ENCODE results near the gene PRSS21. TPM values are rescaled to one million over a fixed set of nuclear protein-coding genes. Genes with fewer than 3 reads are reported as not detected.
A peak's percentile ranks its signal among the peaks of the same experiment; 100 is the strongest.

The PRSS21 gene
- total and polyA plus RNA-seq, 4 donors: not detected

DNA sequence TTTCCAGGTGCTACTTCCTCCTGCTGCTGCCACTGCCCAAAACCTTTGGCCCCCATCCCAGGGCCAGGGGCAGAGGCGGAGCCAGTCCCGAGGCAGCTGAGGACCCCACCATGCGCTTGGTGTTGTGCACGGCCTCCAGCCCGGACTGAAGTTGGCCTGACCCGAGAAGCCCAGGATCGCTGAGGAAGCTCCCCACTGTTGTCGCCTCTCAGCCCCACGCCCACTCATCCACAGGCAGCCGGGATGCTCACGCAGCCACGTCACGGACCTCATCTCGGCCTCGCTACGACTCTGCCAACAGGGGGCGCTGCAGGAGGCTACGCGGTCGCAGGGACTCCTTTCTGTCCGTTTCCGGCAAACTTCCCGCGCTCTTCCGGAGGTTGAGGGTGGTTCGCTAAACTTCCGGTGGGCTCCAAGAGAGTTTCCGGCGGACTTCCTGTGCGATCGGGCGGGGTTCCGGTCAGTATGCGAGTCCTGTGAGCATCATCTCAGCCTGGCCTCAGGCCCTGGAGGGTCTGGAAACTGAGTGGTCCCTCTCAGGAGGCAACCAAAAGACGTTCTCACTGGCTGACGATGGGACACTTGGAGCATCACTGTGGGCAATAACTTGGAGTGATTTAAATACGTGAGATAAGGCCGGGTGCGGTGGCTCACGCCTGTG is 25.4 kb downstream of the PRSS21 start:
- ATAC-seq (ENCODE audit: low FRiP score): no peak
- no peak overlapping the region for H3K4me3 ChIP-seq (ENCODE audit: low read length in 2 of 2)
- no peaks in the 10 kb centered on the region for H3K4me1 ChIP-seq (ENCODE audit: control insufficient read depth in 1 of 2, insufficient read depth in 2 of 2, low read length in 2 of 2)
- 28 to 42% methylated on average over 40 of the region's 40 CpGs for WGBS, 2 donors
- H3K27me3 ChIP-seq (ENCODE audit: control insufficient read depth in 1 of 2, insufficient read depth in 2 of 2, low read length in 1 of 2): no peaks in the 10 kb centered on the region
- intact Hi-C loops (cut with DNase I): no loop called here
- H3K9me3 ChIP-seq (ENCODE audit: control insufficient read depth, low read length): peaks cover 1% of the 10 kb centered on the region
- no peak overlapping the region for H3K27ac ChIP-seq (ENCODE audit: low read depth in 1 of 2, low read length in 2 of 2)
- no peaks in the 10 kb centered on the region for H3K36me3 ChIP-seq (ENCODE audit: control insufficient read depth in 1 of 2, insufficient read depth in 2 of 2, low read length in 1 of 2)
- peak in 1 of 2 donors; percentile 87 for DNase-seq

DNA sequence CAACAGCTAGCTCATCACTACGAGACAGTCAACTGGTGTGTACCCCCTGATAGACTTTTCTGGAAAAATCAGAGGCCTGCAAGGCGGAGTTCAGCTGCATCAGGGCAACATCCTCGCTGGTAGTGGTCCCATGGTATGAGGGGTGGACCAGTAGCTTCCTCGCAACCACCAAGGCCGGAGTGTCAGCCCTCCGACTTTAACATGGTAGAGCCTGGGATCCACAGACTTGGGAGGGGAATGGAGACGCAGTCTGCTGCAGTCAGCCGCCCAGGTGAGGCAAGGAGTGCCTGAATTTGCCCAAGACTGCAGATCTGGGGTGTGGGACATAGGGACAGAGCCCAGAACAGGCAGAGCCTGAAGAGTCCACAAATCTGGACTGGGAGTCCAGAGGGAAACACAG is 26.5 kb downstream of the PRSS21 start:
- Histone ChIP-seq H3K36me3 (ENCODE audit: control insufficient read depth in 1 of 2, insufficient read depth in 2 of 2, low read length in 1 of 2) (no peaks in the 10 kb centered on the region), H3K9me3 (ENCODE audit: control insufficient read depth, low read length) (peaks cover 1% of the 10 kb centered on the region), H3K4me3 (ENCODE audit: low read length in 2 of 2) (no peak overlapping the region), H3K27me3 (ENCODE audit: control insufficient read depth in 1 of 2, insufficient read depth in 2 of 2, low read length in 1 of 2) (no peaks in the 10 kb centered on the region), H3K4me1 (ENCODE audit: control insufficient read depth in 1 of 2, insufficient read depth in 2 of 2, low read length in 2 of 2) (no peaks in the 10 kb centered on the region), H3K27ac (ENCODE audit: low read depth in 1 of 2, low read length in 2 of 2) (no peak overlapping the region)
- 81% methylated on average over 8 of the region's 8 CpGs for WGBS, 2 donors
- intact Hi-C loops (cut with DNase I): no loop called here
- ATAC-seq (ENCODE audit: low FRiP score) (no peak), DNase-seq (no peak)

DNA sequence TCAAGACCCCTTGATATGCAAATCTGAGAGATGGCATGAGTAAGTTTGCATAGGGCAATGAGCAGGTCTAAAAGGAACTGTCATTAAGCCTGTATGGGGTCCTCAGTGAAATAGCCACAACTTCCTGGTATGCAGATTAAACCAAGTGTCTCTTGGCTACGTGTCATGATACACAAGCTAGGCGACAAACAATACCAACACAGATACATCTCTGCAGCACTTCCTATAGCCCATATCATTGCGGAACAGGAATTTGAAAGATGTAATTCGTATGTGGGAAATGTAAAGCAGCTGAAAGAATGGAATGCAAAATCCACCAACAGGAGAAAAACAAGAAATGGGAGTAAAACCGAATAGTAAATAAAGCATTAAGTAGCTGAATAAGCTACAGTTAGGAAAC is 28.1 kb downstream of the PRSS21 start:
- Histone ChIP-seq H3K4me3 (ENCODE audit: low read length in 2 of 2) (no peak overlapping the region), H3K9me3 (ENCODE audit: control insufficient read depth, low read length) (peaks cover 1% of the 10 kb centered on the region), H3K36me3 (ENCODE audit: control insufficient read depth in 1 of 2, insufficient read depth in 2 of 2, low read length in 1 of 2) (no peaks in the 10 kb centered on the region), H3K27ac (ENCODE audit: low read depth in 1 of 2, low read length in 2 of 2) (no peak overlapping the region), H3K4me1 (ENCODE audit: control insufficient read depth in 1 of 2, insufficient read depth in 2 of 2, low read length in 2 of 2) (no peaks in the 10 kb centered on the region), H3K27me3 (ENCODE audit: control insufficient read depth in 1 of 2, insufficient read depth in 2 of 2, low read length in 1 of 2) (no peaks in the 10 kb centered on the region)
- ATAC-seq (ENCODE audit: low FRiP score) (no peak), DNase-seq (no peak)
- intact Hi-C loops (cut with DNase I): no loop called here
- WGBS, 2 donors: 60 to 66% methylated on average over 5 of the region's 5 CpGs

DNA sequence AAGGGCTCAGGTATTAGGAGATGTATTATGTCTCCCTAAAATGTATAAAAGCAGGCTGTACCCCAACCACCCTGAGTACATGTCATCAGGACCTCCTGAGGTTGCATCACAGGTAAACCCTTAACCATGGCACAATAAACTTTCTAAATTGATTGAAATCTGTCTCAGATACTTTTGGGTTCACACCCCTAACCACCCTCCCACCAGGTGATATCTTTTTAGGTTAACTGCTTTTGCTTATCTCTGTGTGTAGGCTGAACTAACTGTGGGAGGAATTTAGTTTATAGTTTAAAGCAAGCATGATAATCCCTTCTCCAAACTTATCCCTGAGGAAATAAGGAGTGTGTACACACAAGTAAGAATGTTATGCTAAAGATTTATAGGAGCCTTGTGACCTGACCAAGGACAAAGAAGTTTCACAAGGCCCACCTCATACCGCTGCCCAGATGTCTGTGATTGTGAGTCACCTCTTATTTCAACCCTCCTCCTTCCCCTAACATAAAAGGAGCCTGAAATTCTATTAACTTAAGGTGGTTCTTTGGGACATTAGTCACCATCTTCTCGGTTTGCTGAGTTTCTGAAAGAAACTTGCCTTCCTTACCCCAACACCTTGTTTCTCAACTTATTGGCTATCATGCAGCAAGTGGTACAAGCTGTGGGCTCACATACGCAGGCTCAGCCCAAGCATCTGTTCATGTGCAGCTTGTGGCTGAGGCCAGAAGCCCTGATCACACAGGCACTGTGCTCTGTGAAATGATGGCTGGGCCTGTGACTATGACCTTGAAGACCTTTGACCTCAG is 29.7 kb downstream of the PRSS21 start:
- intact Hi-C loops (cut with DNase I): no loop called here

DNA sequence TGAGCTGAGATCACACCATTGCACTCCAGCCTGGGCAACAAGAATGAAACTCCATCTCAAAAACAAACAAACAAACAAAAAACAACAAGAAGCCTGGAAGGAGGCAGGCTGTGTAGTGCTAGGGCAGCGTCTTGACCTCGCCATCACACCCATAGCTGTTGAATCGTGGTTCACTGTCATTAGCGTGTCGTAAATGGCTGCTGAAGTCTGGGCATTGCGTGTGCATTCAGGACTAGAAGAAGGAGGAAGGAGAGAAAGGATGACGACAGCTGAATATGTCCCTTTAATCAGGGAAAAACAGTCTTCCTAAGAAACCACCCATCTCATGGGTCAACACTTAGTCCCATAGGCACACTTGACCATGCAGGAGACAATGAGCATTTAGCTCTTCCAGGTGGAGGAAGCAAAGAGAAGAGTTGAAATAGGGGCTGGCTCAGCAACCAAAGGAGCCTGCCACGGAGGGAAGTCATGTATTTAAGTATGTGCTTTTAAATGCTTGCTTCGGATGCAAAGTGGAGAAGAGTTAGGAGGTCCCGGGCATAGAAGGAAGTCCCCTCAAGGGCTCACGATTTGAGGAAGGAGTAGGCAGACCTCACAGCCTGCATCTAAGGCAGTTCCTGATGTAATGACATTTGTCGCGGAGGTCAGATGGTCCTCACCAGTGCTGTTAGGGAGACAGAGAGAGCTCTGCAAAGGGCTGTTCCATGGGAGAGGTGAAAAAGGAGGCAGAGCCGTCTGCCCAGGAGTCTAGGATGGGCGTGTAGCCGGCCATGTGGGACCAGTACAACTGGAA is 32.1 kb downstream of the PRSS21 start:
- Histone ChIP-seq H3K9me3 (ENCODE audit: control insufficient read depth, low read length) (peaks cover 1% of the 10 kb centered on the region), H3K4me1 (ENCODE audit: control insufficient read depth in 1 of 2, insufficient read depth in 2 of 2, low read length in 2 of 2) (no peaks in the 10 kb centered on the region), H3K36me3 (ENCODE audit: control insufficient read depth in 1 of 2, insufficient read depth in 2 of 2, low read length in 1 of 2) (no peaks in the 10 kb centered on the region), H3K27me3 (ENCODE audit: control insufficient read depth in 1 of 2, insufficient read depth in 2 of 2, low read length in 1 of 2) (peaks cover 0 to 2% of the 10 kb centered on the region in 2 donors), H3K27ac (ENCODE audit: low read depth in 1 of 2, low read length in 2 of 2) (no peak overlapping the region), H3K4me3 (ENCODE audit: low read length in 2 of 2) (no peak overlapping the region)
- DNase-seq: no peak
- 70 to 78% methylated on average over 16 of the region's 16 CpGs for WGBS, 2 donors
- ATAC-seq (ENCODE audit: low FRiP score): no peak
- intact Hi-C loops (cut with DNase I): no loop called here

More for the DNA sequence above, 29.7 kb downstream of the PRSS21 start:
- 47 to 58% methylated on average over 3 of the region's 3 CpGs for WGBS, 2 donors
- Histone ChIP-seq H3K27me3 (ENCODE audit: control insufficient read depth in 1 of 2, insufficient read depth in 2 of 2, low read length in 1 of 2) (no peaks in the 10 kb centered on the region), H3K4me3 (ENCODE audit: low read length in 2 of 2) (no peak overlapping the region), H3K4me1 (ENCODE audit: control insufficient read depth in 1 of 2, insufficient read depth in 2 of 2, low read length in 2 of 2) (no peaks in the 10 kb centered on the region), H3K27ac (ENCODE audit: low read depth in 1 of 2, low read length in 2 of 2) (no peak overlapping the region), H3K36me3 (ENCODE audit: control insufficient read depth in 1 of 2, insufficient read depth in 2 of 2, low read length in 1 of 2) (no peaks in the 10 kb centered on the region), H3K9me3 (ENCODE audit: control insufficient read depth, low read length) (peaks cover 1% of the 10 kb centered on the region)
- DNase-seq (no peak), ATAC-seq (ENCODE audit: low FRiP score) (no peak)

DNA sequence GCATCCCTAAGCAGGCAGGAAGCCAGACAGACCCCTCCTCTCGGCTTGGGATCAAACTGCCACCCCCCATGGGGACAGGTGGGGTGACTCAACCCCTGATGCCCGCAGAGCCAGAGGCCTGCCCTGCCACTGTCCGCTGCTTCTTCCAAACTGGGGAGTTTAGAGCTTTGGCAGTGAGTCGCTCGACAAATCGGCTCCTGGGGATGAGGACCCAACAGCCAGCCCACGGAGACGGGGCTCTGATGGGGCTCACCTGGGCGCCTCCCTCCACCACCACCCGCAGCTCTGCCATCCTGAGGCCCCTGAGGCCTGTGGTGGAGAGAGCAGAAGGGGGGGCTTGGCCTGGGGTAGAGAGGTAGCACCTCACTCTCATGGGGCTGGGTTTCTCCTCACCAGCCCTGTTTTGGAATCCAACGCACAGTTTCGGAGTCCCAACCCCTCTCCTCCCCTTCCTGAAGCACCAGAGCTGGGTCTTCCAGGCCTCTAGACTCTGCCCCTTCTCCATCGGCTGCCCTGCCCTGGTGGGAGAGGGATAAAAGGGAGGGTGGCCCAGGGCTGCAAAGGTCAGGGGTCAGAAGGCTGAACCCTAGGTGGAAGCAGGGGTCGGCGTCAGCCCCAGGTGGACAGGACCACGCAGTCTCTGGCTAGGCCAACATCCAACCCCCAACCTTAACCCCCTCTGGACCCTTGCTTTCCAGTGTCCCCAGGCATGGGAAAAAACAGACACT is 35.1 kb downstream of the PRSS21 start:
- WGBS, 2 donors: 86 to 87% methylated on average over 16 of the region's 16 CpGs
- intact Hi-C loops (cut with DNase I): no loop called here
- no peak overlapping the region for H3K4me3 ChIP-seq (ENCODE audit: low read length in 2 of 2)
- ATAC-seq (ENCODE audit: low FRiP score) (no peak), DNase-seq (no peak)
- H3K4me1 ChIP-seq (ENCODE audit: control insufficient read depth in 1 of 2, insufficient read depth in 2 of 2, low read length in 2 of 2): no peaks in the 10 kb centered on the region
- no peak overlapping the region for H3K27ac ChIP-seq (ENCODE audit: low read depth in 1 of 2, low read length in 2 of 2)
- peaks cover under 1% of the 10 kb centered on the region for H3K9me3 ChIP-seq (ENCODE audit: control insufficient read depth, low read length)
- H3K36me3 ChIP-seq (ENCODE audit: control insufficient read depth in 1 of 2, insufficient read depth in 2 of 2, low read length in 1 of 2): no peaks in the 10 kb centered on the region
- H3K27me3 ChIP-seq (ENCODE audit: control insufficient read depth in 1 of 2, insufficient read depth in 2 of 2, low read length in 1 of 2): peaks cover 0 to 2% of the 10 kb centered on the region in 2 donors

DNA sequence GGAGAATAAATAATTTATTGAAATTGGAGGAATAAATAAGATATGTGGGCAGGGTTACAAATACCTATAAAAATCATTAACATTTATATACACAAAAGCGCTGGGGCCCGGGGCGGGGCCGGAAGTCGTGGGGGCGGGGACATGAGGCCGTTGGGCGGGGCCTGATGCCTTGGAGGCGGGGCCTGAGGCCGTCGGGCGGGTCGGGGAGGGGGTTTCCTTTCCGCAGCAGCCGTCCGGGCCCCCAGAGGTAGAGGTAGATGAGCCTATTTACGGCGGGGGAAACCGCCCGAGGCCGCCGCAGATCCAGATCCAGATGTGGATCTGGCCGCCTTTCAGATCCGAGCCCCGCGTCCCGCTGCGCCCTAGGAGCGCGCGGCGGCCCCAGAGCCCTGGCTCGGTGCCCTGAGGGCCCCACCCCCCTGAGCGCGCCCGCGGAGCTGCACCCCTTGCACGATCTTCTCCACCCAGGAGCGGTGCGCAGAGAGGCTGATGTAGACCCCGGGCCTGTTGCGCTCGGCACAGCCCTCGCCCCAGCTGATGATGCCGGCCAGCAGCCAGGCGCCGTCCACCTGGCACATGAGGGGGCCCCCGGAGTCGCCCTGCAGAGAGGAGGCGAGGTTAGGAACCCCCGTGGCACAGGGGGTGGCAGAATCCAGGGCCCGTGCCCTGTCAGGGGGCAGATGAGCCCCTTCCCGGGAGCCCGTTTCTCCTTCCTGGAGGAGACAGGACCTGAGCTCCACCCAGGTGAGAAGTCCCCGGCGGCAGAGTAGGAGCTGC is 35.9 kb downstream of the PRSS21 start:
- 37 to 46% methylated on average over 53 to 56 of the region's 56 CpGs for WGBS, 2 donors
- Histone ChIP-seq H3K27ac (ENCODE audit: low read depth in 1 of 2, low read length in 2 of 2) (no peak overlapping the region), H3K9me3 (ENCODE audit: control insufficient read depth, low read length) (no peaks in the 10 kb centered on the region), H3K4me1 (ENCODE audit: control insufficient read depth in 1 of 2, insufficient read depth in 2 of 2, low read length in 2 of 2) (no peaks in the 10 kb centered on the region), H3K27me3 (ENCODE audit: control insufficient read depth in 1 of 2, insufficient read depth in 2 of 2, low read length in 1 of 2) (peaks cover 0 to 2% of the 10 kb centered on the region in 2 donors), H3K36me3 (ENCODE audit: control insufficient read depth in 1 of 2, insufficient read depth in 2 of 2, low read length in 1 of 2) (no peaks in the 10 kb centered on the region), H3K4me3 (ENCODE audit: low read length in 2 of 2) (no peak overlapping the region)
- DNase-seq: no peak
- no peak for ATAC-seq (ENCODE audit: low FRiP score)
- intact Hi-C loops (cut with DNase I): no loop called here
